HL-60 (cell line): ENCODE data around the gene KMT2E.

Experiments
- CTCF ChIP-seq: IDR thresholded peaks from one replicate; pipeline ENCODE4 v1.5.1; 2011; ENCODE audit warnings: low read length, control low read depth, inconsistent platforms; ENCODE audit not compliant: insufficient read depth
- POLR2AphosphoS5 ChIP-seq: IDR thresholded peaks from 2 replicates; pipeline ENCODE4 v1.6.1; 2012; ENCODE audit warnings: low read depth

DNA sequence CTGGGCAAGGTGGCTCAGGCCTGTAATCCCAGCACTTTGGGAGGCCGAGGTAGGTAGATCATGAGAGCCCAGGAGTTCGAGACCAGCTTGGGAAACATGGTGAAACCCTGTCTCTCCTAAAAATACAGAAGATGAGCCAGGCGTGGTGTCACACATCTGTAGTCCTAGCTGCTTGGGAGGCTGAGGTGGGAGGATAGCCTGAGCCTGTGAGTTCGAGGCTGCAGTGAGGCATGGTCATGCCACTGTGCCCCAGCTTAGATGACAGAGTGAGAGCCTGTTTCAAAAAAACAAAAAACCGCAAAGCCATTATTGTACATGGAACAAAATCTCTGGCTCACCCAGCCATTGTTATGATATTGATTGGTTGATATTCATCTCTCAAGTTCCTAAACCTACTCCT is 53.7 kb downstream of the KMT2E start:
- TF ChIP-seq POLR2AphosphoS5 = no peak
- TF ChIP-seq CTCF = no peak
